Peyer's patch (tissue), 4 donors: ENCODE results near the gene S100A3. TPM values are rescaled to one million over a fixed set of nuclear protein-coding genes. Genes with fewer than 3 reads are reported as not detected.
"Not testable (repeated sequence)": the region's sequence is repeated elsewhere in the genome, so short reads cannot be mapped to it uniquely, and the experiment has no call there.

Experiments
- DNase-seq, 3 donors: peaks; one replicate each; pipeline ENCODE4 v3.0.0-alpha.2; 2017 to 2019
- H3K27ac ChIP-seq, 4 donors: fragments of 200-600 bp; sonication (generic); one replicate each; pipeline ENCODE4 v1.5.1; 2016 to 2019
- H3K27me3 ChIP-seq, 2 donors: fragments of 200-600 bp; sonication (generic); one replicate each; pipeline ENCODE4 v1.5.1; 2019
- H3K36me3 ChIP-seq, 3 donors: fragments of 200-600 bp; sonication (generic); one replicate each; pipeline ENCODE4 v1.5.1; 2016 to 2019
- H3K4me1 ChIP-seq, 4 donors: fragments of 200-600 bp; sonication (generic); one replicate each; pipeline ENCODE4 v1.5.1; 2016 to 2019
- H3K4me3 ChIP-seq, 4 donors: fragments of 200-600 bp; sonication (generic); 1 replicate in 3 of 4; 2 replicates in 1 of 4; pipeline ENCODE4 v1.5.1; 2016 to 2019; ENCODE audit warnings: mild to moderate bottlenecking in 1 of 4
- H3K9me3 ChIP-seq, 4 donors: fragments of 200-600 bp; sonication (generic); one replicate each; pipeline ENCODE4 v1.5.1; 2016 to 2019; ENCODE audit warnings: mild to moderate bottlenecking in 1 of 4
- POLR2A ChIP-seq, 2 donors: fragments of 450-650 bp; IDR thresholded peaks; one replicate each; pipeline ENCODE4 v1.5.1; 2017; ENCODE audit warnings: antibody characterized with exemption in 2 of 2, mild to moderate bottlenecking in 2 of 2, moderate library complexity in 2 of 2
- total RNA-seq, 4 donors: library from RNA; depleted of rRNA; stranded (reverse); fragments of >200 nt; gene quantifications; one replicate each; pipeline ENCODE4 v1.1.0, GENCODE V29; 2016
- TF ChIP-seq, protein P1 (sequence below), 6 experiments: fragments of 450-650 bp in 4 of 6; fragments of 200-600 bp in 2 of 6; sonication (generic) in 1 of 6; IDR thresholded peaks; one replicate each; pipeline ENCODE4 v1.5.1; 2017 to 2019; ENCODE audit warnings: antibody characterized with exemption in 6 of 6, mild to moderate bottlenecking in 3 of 6, moderate library complexity in 1 of 6

Gene S100A3
- total RNA-seq, 4 donors from 2014 or later = not detected

DNA sequence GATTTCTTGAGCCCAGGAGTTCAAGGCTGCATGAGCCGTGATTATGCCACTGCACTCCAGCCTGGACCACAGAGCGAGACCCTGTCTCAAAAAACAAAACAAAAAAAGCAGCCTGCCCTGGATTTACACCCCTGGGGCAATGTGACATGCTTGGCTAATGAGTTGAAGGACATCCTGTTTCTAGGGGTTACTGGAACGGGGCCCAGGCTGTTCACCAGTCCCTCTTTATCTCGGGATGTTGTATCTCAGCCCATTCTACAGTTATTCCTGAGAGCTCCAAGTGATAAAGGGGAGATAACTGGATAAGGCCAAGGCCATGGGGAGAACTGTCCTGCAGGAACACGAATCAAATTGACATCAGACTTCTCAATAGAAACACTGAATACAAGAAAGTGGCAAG lies 38.3 kb upstream of the S100A3 start:
- DNase-seq = peak in 1 of 3 donors; percentile 24
- no peak for TF ChIP-seq POLR2A (IDR thresholded peaks at IDR 0.05)
- TF ChIP-seq, protein P1, sequence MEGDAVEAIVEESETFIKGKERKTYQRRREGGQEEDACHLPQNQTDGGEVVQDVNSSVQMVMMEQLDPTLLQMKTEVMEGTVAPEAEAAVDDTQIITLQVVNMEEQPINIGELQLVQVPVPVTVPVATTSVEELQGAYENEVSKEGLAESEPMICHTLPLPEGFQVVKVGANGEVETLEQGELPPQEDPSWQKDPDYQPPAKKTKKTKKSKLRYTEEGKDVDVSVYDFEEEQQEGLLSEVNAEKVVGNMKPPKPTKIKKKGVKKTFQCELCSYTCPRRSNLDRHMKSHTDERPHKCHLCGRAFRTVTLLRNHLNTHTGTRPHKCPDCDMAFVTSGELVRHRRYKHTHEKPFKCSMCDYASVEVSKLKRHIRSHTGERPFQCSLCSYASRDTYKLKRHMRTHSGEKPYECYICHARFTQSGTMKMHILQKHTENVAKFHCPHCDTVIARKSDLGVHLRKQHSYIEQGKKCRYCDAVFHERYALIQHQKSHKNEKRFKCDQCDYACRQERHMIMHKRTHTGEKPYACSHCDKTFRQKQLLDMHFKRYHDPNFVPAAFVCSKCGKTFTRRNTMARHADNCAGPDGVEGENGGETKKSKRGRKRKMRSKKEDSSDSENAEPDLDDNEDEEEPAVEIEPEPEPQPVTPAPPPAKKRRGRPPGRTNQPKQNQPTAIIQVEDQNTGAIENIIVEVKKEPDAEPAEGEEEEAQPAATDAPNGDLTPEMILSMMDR (IDR thresholded peaks at IDR 0.05) = no peak
- H3K27ac ChIP-seq = no peak overlapping the region
- no peaks in the 10 kb centered on the region for H3K27me3 ChIP-seq
- no peaks in the 10 kb centered on the region for H3K9me3 ChIP-seq
- H3K4me3 ChIP-seq = no peak overlapping the region
- no peaks in the 10 kb centered on the region for H3K4me1 ChIP-seq
- no peaks in the 10 kb centered on the region for H3K36me3 ChIP-seq

DNA sequence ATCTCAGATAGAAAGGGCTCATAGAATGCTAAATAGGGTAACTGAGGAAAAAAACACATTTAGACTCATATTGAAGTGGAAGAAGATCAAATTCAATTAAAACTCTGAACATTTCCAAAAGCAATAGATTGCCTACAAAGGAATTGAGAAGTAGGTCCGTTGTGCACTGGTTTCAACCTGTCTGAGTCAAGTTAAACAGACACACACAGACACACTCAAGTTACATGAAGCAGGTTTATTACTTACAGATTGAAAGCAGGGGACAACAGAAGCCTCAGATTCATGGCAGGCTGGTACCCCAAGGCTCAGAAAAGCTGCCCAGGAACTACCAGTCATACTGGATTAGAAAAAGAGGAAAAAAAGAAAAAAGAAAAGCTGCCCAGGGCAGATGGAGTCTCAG lies 37.3 kb upstream of the S100A3 start:
- Histone ChIP-seq H3K27ac (no peak overlapping the region), H3K9me3 (no peaks in the 10 kb centered on the region), H3K4me1 (no peaks in the 10 kb centered on the region), H3K36me3 (no peaks in the 10 kb centered on the region), H3K4me3 (no peak overlapping the region), H3K27me3 (no peaks in the 10 kb centered on the region)
- DNase-seq = peak in 1 of 3 donors; percentile 10
- no peak for TF ChIP-seq POLR2A (IDR thresholded peaks at IDR 0.05)
- TF ChIP-seq, protein P1 (IDR thresholded peaks at IDR 0.05) = no peak

DNA sequence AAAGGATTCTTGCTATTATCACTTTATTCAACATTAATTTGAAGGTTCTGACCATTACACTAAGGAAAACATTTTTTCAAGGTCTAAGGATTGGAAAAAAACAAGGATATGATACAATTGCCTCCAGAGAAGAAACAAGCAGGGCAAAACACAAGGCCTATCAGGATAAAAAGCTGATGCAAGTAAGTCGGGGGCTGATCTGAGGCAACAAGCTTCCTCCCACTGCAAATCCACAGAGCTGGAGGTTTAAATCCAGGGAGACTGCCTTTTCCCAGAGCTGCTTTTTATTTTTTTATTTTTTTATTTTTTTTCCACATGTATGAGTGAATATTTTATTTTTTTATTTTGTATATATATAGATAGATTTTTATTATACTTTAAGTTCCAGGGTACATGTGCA lies 35.9 kb upstream of the S100A3 start:
- TF ChIP-seq, protein P1 (IDR thresholded peaks at IDR 0.05) = no peak
- no peak for TF ChIP-seq POLR2A (IDR thresholded peaks at IDR 0.05)
- DNase-seq = no peak
- Histone ChIP-seq H3K4me3 (no peak overlapping the region), H3K27me3 (no peaks in the 10 kb centered on the region), H3K9me3 (no peaks in the 10 kb centered on the region), H3K4me1 (no peaks in the 10 kb centered on the region), H3K27ac (no peak overlapping the region), H3K36me3 (no peaks in the 10 kb centered on the region)

DNA sequence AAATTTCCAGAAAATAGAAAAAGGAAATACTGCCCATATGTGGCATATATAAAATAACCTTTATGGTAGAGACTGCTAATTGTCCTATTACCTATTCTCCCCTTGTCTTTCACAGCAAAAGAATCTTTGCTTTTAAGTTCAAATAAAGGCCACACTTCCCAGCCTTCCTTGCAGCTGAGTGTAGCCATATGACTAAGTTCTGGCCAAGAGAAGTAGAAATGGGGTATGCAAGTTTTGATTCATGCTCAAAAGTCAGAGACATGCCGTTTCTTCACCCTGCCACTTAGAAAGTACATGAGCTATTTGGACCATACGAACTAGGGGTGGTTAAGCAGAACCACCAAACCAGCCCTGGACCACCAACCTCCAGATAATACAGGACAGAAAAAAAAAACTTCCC lies 34.9 kb upstream of the S100A3 start:
- Histone ChIP-seq H3K27ac (no peak overlapping the region), H3K9me3 (no peaks in the 10 kb centered on the region), H3K4me3 (no peak overlapping the region), H3K4me1 (no peaks in the 10 kb centered on the region), H3K36me3 (no peaks in the 10 kb centered on the region), H3K27me3 (no peaks in the 10 kb centered on the region)
- DNase-seq = no peak
- TF ChIP-seq POLR2A (IDR thresholded peaks at IDR 0.05) = no peak
- TF ChIP-seq, protein P1 (IDR thresholded peaks at IDR 0.05) = no peak

DNA sequence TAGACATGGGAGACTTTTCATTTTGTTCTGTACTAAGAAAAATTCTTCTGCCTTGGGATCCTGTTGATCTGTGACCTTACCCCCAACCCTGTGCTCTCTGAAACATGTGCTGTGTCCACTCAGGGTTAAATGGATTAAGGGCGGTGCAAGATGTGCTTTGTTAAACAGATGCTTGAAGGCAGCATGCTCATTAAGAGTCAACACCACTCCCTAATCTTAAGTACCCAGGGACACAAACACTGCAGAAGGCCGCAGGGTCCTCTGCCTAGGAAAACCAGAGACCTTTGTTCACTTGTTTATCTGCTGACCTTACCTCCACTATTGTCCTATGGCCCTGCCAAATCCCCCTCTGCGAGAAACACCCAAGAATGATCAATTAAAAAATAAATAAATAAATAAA lies 34.5 kb upstream of the S100A3 start:
- not testable (repeated sequence) for H3K36me3 ChIP-seq, H3K9me3 ChIP-seq, DNase-seq, H3K4me3 ChIP-seq, H3K27ac ChIP-seq, H3K4me1 ChIP-seq, H3K27me3 ChIP-seq

DNA sequence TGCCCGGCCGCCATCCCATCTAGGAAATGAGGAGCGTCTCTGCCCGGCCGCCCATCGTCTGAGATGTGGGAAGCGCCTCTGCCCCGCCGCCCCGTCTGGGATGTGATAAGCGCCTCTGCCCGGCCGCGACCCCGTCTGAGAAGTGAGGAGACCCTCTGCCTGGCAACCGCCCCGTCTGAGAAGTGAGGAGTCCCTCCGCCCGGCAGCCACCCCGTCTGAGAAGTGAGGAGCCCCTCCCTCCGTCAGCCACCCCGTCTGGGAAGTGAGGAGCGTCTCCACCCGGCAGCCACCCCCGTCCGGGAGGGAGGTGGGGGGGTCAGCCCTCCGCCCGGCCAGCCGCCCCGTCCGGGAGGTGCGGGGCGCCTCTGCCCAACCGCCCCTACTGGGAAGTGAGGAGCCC lies 33.8 kb upstream of the S100A3 start:
- H3K27me3 ChIP-seq, H3K27ac ChIP-seq, H3K9me3 ChIP-seq, H3K4me1 ChIP-seq, H3K4me3 ChIP-seq, DNase-seq, H3K36me3 ChIP-seq: not testable (repeated sequence)

DNA sequence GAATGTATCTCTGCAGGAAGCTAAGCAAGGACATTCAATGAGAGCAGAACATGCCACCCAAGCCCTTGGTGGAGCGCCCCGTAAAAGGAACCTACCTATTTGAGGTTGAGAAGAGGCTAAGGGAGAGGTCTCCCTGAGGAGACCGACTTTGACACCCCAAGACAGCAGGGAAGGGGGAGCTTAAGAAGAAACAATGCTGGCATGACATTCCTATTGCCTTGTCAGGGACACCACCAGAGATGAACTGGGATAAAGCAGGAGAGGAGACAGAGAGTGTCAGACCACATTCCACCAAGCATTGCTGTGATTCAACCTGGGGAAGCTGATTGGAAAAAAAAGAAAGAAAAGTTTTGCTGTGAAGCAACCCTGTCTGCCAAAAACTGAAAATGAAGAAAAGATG lies 29.9 kb upstream of the S100A3 start:
- no peak for DNase-seq
- TF ChIP-seq POLR2A (IDR thresholded peaks at IDR 0.05) = no peak
- TF ChIP-seq, protein P1 (IDR thresholded peaks at IDR 0.05) = no peak
- no peak overlapping the region for H3K27ac ChIP-seq
- no peaks in the 10 kb centered on the region for H3K27me3 ChIP-seq
- H3K9me3 ChIP-seq = no peaks in the 10 kb centered on the region
- H3K4me3 ChIP-seq = no peak overlapping the region
- no peaks in the 10 kb centered on the region for H3K36me3 ChIP-seq
- H3K4me1 ChIP-seq = peaks cover 0 to 7% (median 0%) of the 10 kb centered on the region in 4 donors
